DMS114 treated with DMSO at 0.1 percent for 48 hours (cell line): ENCODE data around the gene NFIA.

Source experiments
- DNase-seq: peaks from one replicate; lab custom pipeline; 2025; ENCODE audit not compliant: unreplicated experiment; lab: John Stamatoyannopoulos, UW

The NFIA gene

DNA sequence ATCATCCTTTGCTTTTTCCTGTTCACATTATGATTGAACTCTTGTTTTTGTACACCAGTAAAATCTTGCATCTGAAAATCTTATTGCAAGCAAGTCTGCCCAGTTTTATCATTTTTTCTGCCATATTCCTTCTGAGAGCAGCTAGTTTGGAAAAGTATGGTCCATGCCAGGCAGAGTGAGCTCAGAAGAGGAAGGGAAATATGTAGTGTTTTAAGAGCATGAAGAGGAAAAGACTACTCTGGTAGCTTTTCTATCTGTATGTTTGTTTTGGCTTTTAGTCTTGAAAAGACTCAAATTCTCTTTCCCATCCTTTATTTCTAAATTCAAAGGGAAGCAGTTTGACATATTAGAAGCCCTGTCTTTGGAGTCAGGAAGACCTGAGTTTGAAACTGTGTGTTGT lies 125.8 kb downstream of the NFIA start:
- DNase-seq = no peak

DNA sequence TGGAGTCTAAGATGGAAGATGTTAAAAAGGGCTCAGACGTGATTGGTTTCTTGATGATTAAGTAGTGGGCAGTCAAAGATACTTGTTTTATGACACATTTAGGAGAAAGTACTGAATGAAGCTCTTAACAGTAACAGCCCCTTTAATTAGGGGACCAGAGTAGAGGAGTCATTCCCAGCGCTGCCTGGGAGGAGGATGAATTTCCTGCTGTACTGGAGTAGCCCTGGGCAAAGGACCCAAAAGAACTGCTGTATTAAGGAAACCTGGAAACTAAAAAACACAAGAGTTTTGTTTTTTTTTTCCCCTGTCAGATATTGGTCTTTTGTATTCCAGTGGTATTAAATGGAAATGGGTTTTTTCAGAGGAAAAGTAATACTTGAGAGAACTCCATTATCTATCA lies 126.5 kb downstream of the NFIA start:
- no peak for DNase-seq

DNA sequence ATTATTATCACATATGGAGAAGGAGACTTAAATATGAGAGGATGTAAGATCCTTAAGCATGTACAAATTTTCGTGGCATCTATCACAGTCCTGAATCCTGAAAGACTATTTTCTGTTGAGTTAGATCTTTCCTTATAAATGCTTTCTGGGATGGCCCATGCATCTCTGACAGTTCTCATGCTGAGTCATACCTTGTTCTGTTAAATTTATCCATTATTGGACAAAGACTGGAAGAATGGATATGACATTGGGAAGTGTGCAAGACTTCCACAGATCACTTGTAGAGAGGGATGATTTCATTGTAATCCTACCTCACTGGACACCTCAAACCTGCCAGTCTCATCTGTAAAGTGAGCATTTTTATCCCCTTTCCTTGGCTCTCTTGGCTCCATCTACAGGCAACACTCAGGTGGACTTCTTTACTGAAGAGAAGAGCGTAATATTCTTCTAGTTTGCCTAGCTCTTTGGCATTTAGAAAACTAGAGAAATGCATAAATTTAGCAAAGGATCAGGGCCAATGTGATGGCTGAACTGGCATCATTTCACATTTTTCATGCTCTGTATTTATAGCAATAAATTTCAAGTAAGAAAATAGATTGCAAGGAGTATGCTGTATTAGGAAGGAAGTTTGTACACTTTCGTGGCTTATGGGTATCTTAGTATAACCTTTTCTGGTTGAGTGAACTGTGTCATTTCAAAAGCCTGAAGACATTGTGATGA lies 128.2 kb downstream of the NFIA start:
- no peak for DNase-seq

DNA sequence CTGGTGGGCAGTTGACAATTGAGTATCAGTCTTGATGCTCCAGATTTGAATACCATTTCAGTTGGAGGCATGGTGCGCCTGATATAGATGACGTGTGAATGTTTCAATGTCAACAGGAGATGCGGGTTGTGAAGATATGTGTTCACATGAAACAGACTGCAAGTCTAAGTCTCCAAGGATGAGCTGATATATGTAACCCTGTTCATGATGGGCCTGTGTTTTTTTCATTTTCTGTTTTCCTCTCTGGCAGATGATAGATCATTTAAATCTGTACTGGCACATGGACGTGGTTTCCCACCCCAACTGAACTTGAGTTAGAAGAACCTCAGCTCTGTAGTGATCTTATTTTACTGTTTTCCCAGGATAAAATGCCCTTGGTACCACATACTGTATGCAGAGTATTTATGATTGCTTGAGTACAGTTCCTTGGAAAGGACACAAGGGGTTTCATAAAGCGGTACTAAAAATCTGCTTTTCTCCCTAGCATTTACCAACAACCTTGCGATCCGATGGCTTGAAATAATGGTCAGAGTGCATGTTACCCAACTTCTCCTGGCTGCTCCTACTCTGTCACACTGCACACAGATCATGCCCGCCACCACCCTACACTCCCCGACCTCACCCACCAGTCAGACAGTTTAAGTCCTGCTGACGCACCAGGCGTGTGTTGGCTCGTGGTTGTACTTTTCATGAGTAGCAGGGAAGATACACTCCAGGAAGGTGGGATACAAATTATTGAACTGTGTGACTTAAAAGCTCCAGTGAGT lies 131.1 kb downstream of the NFIA start:
- DNase-seq = no peak

DNA sequence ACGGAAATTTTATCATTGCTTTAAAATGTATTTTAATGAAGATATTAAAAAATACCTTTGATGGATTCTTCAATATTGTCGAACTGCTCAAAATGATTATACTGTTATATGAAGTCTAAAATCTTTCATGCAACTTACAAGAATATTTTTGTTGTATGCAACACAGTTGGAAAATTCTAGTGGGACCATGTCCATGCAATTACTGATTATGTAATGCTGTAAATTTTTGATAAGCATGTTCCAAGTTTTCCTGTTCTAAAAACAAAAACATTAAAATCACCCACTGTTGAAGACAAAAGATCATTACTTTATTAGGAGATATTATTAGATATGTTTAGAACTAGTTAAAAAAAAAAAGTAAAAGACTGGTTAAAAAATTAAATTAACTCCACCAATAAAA lies 132.8 kb downstream of the NFIA start:
- DNase-seq = no peak

DNA sequence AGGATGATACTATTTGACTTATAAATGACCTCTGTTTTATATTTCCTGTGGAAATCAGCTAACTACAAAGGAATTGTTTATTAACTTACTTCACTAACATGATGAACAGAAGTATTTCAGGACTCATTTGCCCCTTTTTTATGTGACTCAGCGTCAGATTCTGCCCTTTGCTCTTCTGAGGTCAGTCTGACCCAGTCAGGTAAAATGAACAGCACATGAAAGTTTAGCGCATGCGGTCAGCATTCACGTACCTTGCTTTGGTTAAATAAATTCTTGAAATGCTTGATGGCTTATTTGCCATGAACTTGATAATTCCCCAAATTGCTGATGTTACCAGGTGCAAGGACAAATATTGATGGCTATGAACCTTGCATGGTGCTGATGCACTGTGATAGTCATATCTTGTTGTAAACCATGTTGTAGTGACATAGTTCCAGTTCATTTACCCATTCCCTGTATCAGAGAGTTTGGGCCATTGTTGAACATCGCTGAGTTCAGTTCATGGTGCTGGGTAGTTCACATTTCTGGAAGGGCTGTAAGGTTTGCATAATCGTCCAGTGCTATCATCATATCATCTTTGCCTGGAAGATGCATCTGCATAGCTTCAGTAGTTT lies 133.4 kb downstream of the NFIA start:
- no peak for DNase-seq

DNA sequence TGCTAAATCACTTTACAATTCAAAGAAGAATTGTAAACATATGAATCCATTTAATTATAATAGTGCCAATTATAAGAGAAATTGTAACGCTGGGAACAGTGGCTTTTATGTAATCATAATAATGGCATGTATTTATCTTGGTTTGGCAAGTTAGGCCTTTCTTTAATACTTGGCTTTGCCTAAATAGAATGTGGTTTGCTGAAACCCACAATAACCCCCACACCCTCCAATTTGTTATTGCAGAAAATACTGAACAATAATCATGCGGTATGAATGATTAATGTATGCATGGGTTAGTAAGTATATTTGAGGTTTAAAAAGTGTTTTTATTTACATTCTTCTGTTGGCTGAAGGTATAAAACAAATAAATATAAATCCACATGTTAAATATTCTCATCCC lies 138.2 kb downstream of the NFIA start:
- no peak for DNase-seq

DNA sequence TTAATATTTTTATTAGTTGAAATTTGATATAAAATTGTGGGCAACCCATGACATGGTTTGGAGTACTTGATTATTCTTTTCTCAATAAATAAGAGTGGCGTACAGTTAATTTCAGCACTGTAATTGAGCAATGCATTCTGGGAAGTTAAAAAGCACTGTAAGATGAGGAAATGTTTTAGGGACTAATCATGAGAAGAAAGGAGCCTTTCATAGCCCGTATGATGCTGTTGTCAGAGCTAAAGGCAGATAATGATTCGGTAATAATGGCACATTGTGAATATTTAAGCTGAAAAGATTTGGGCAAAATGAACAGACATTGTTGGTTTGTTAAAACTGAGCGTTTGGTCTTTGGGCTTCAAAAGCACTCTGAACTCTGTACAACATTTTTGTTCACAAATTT lies 139.3 kb downstream of the NFIA start:
- DNase-seq = no peak

DNA sequence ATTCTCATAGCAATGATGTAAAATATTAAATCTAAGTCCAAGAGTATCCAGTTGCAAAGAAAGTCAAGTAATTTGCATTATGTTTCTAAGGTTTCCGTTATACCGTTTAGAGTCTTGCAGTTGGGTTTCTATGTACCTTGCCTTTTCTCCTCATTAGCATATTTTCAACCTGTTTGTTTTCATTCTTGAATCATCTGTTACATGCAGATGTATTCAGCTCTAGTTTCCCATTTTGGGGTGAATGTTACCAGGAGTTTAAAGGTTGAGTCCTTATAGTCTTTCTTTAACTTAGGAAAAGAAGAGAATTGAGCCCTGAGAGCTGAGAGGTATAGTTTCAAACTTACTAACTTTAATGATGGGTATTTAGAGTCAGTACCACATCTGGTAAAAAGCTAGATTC lies 139.9 kb downstream of the NFIA start:
- DNase-seq = no peak

DNA sequence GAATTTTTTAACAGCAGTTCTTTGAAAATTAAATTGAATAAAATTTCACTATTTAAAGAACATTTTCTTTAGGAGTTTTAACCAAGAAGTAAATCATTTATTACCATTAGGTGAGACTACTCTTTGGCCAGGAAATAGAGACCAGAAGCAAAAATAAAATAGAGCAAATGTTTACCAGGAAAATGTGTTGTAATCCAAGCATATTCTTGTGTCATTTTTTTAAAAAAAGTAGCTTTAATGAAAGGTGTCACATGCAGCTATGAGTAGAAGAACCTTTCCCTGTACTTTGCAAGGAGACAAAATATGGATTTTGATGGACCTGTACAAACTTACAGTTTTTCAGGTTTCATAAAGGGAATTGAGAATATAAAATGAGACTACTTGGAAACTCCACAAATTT lies 140.8 kb downstream of the NFIA start:
- no peak for DNase-seq

DNA sequence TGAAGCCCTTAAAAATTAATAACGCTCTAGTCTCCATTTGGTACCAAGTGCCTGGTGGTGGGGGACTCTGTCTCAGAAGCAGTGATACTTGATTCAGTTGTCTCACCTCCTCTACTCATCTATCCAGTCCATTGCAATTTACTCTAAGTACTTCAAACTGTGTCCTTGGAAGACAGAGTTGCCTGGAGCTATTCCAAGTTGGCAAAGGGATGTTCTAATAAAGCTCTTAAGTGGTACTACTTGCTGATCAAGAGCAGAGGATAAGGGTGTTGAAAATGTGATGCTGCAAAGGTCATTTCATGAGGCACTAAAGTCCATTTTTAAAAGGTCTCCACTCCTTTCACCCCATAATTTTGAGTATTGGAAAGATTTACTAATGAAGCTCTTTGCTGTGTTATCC lies 142.2 kb downstream of the NFIA start:
- DNase-seq = no peak

DNA sequence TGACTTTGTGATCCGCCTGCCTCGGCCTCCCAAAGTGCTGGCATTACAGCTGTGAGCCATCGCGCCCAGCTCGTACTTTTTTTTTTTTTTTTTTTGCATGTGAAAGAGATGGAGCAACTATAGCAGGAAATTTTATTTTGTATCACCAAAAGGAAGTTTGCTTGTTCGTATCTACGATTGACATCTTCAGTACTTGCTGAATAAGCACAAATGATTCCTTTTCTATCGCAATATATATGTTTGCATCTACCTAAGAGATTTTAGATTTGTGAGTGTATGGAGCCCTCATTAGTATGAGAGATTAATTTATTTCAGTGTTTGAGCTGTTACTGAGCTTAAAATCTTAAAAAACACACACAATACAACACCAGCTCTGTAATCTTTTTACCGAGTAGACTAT lies 143.1 kb downstream of the NFIA start:
- DNase-seq = no peak

DNA sequence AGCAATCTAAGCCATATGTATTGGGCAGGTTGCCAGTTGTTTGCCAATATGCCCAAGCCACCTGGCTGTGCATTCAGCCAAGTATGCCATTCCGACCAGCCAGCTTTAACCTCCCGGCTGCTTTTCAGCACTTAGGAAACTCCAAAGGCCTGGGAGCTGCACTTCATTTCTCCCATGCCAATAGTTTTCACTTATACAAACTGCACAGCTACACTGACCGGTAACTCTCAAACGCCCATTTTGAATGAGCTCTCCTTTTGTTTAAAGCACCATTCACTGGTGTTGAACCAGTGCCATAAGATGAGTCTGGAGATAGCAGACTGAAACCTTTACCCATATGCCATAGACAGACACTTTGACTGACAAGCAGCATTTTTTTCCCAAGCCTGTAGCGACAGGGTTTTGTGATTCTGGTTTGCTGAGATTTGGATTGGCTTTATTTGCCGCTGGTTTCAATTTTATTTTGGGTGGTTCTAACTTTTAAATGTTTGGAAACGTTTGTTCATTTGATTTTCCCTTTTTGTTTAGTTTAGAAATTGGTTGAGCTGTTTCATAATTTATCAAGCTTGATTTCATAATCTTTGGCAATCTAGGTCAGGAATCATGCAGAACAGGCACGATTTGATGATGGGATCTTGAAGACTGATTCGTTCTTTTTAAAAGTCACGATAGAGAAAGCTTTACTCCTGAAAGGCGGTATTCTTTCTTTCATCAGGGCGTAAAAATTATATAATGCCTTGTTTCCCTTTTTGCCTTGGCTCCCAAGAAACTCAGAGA lies 144.6 kb downstream of the NFIA start:
- DNase-seq = no peak

DNA sequence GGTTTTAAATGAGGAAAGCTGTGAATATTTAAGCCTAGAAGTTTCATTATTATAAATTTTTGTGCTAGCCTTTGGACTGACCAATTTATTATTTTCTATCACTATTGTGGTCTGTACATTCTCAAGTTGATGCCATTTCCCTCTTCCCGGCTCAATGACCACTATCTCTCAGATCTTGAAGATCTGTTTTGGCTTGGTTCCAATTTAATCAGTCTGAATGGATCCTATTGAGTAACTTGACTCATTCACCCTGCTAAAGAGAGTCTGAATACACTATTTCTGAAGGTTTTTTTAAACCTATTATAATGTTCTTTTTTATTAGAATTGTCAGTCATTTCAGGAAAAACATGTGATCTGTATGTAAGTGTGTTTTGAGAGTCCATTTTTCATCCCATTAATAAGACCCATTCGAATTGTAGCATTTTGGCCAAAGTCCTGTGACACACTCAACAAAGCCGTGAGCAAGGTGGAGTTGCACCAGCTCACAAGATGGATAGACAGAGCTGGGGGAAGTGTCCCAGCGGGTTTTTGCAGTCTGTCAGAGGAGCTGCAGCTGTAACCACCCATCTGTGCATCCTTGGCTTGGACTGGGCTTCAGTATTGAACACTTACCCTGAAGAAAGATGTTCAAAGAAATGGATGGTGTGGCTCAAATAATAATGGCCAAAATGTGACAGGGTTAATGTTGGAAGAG lies 145.6 kb downstream of the NFIA start:
- no peak for DNase-seq

DNA sequence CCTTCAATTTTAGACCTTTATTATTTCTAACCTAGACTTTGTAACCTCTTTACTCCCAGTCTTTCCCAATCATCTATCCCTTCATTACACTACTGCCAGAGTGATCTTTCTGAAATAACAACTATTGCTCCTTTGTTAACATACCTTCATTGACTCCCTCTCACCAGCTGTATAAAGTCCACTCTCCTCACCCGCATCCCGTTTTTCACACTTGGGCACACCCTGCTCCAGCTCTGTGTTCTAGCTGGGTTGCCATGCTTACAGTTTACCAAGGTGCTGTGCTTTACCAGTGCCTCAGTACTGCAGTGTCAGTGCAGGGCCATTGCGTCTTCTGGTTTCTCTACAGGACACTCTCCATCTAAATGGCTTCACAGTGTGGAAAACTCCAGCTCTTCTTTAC lies 148.2 kb downstream of the NFIA start:
- DNase-seq = no peak

DNA sequence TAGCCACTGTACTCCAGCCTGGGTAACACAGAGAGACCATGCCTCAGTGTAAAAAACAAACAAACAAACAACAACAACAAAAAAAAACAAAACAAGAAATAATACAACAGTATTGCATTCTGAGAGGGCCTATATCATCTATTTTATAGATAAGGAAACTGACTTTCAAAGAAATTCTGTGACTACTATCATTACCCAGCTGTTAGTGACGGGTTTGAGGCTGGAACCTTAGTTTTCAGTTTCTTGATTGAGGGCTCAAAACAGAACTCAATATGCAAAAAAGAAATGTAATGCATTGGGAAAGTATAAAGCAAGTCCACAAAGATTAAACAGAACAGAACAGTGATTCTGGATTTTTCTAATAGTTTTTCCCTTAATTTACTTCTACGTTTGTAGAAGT lies 149.4 kb downstream of the NFIA start:
- DNase-seq = no peak

DNA sequence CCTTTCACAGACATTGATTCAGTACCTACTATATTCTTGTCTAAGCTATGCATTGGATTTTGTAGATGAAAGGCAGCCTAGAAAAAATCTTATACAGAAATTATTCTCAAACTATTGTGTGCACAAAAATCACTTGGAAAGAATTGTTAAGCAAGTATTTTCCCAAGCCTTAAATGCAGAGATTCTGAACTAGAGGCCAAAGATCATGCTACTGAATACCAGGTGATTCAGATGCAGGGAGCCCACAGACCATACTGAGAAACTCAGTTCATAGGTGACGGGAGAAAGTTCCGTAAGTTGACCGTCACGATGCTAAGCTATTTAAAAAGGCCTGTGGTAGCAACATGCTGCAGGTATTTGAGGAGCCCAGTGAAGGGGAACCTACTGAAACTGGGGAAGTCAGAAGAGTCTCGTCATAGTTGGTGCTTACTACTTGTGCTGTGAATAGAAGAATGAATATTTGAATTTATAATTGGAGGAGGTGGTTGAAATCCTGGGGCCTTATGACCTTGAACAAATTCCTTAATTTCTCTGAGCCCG lies 150.8 kb downstream of the NFIA start:
- no peak for DNase-seq

DNA sequence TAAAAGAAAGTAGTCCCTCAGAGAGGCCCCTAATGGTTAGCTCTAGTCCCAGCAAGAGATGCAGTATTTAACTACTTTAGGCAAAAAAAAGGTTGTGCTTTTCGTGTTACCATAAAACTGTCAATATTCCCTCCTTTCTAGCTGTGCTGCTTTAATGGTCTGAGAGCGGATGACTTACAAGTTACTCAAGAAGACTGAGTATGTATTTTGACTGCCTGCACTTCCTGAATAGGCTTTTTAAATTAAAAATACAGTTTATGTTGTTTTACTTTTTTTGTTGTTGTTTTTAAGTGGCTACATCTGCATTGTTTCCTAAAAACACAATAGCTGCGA lies 152.2 kb downstream of the NFIA start:
- DNase-seq = no peak

DNA sequence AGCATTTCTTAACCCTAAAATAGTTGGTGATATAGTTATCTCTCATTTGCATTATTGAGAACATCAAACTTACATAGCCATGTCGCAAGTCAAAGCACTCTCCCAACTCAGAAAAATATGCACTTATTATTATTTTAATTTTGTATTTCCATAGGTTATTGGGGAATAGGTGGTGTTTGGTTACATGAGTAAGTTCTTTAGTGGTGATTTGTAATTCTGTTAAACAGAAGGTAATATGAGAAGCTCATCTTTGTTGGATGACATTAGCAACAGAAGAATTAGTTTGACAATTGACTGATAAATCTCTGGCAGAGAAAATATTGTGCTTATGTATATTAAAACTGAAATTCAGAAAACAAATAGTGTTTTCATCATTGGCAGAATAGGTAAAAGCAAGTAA lies 154.8 kb downstream of the NFIA start:
- DNase-seq = no peak

DNA sequence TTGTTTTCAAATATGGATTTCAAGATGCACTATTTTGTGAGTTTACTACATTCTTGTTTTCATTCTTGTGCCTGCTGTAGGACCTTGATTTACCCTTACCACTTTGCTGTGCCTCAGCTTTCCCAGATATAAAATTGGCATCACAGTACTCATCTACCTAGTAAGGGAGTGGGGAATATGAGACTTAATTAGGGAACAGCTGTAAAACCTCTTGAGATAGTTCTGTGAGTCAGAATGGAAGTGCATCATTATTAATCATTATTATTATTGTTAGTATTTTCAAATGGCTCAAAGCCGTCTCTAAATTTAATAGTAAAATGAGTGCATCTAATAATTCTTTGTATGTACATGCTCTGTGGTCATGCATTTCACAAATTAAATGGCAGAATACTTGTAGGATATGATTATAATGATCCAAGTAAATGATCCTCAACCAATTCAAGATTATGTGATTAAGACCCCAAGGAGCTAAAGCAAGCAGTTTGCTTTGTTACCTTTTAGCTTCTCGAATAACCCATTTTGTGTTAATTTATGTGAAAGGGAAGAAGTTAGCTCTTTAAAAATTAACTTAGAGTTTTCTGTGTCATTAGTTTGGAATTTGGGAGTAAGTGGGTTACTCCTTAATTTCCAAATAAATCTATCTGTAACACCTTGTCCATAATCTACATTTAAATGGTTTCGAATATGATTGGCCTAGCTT lies 155.4 kb downstream of the NFIA start:
- DNase-seq = no peak

DNA sequence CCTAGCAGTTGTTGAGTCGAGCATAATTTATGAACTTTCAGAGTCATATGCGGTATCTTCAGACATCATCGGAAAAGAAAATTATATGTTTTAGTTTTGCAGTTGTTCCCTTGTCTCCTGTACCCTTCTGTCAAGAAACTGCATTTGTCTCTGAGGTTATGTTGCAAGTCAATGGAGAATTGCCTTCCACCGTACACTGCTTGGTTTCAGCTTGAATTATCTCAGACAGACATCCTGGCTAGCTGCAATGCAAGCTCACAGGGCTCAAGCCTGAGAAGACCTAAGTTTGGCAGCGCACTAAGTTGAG lies 156.0 kb downstream of the NFIA start:
- no peak for DNase-seq
